Liver (tissue), 9 donors: ENCODE measurements around the gene SLC1A5. TPM values are rescaled to one million over a fixed set of nuclear protein-coding genes. Genes with fewer than 3 reads are reported as not detected.

Experiments
- DNase-seq: peaks from one replicate; pipeline ENCODE4 v3.0.0-alpha.2; 2017; ENCODE audit warnings: low spot score
- H3K27ac ChIP-seq, 2 donors: one replicate each; pipeline ENCODE4 v1.7.0; 2013; ENCODE audit warnings: inconsistent platforms in 2 of 2, low read length in 2 of 2, control low read depth in 1 of 2, low read depth in 1 of 2, mild to moderate bottlenecking in 1 of 2
- H3K27me3 ChIP-seq, 4 donors: one replicate each; pipeline versions ENCODE4 v1.6.1 to v1.7.0; 2013; ENCODE audit warnings: low read length in 3 of 4, inconsistent platforms in 1 of 4, mild to moderate bottlenecking in 1 of 4, moderate library complexity in 1 of 4; ENCODE audit not compliant: control insufficient read depth in 4 of 4, insufficient read depth in 4 of 4
- H3K36me3 ChIP-seq, 4 donors: one replicate each; pipeline versions ENCODE4 v1.6.1 to v1.7.0; 2013; ENCODE audit warnings: low read length in 3 of 4, mild to moderate bottlenecking in 3 of 4, low read depth in 1 of 4, moderate library complexity in 1 of 4; ENCODE audit not compliant: control insufficient read depth in 4 of 4, insufficient read depth in 3 of 4
- H3K4me1 ChIP-seq, 4 donors: one replicate each; pipeline versions ENCODE4 v1.6.1 to v1.7.0; 2013; ENCODE audit warnings: low read length in 3 of 4, mild to moderate bottlenecking in 3 of 4, moderate library complexity in 1 of 4; ENCODE audit not compliant: control insufficient read depth in 4 of 4, insufficient read depth in 4 of 4
- H3K4me3 ChIP-seq, 3 donors: one replicate each; pipeline versions ENCODE4 v1.6.1 to v1.7.0; 2013; ENCODE audit warnings: low read length in 3 of 3, control low read depth in 1 of 3, low read depth in 1 of 3, mild to moderate bottlenecking in 1 of 3
- H3K9ac ChIP-seq, 2 donors: one replicate each; pipeline ENCODE4 v1.7.0; 2013; ENCODE audit warnings: low read length in 2 of 2, mild to moderate bottlenecking in 2 of 2, moderate library complexity in 2 of 2, control low read depth in 1 of 2, low read depth in 1 of 2
- H3K9me3 ChIP-seq, 4 donors: one replicate each; pipeline versions ENCODE4 v1.6.1 to v1.7.0; 2013; ENCODE audit warnings: low read length in 3 of 4; ENCODE audit not compliant: control insufficient read depth in 4 of 4
- EGR1 ChIP-seq, 2 donors: IDR thresholded peaks; 2 replicates each; pipeline ENCODE4 v1.6.1; 2016 to 2018; ENCODE audit warnings: antibody characterized with exemption in 2 of 2, low read depth in 2 of 2
- FOXA1 ChIP-seq: IDR thresholded peaks from 2 replicates; pipeline ENCODE4 v1.6.1; 2016; ENCODE audit warnings: antibody characterized with exemption
- FOXA2 ChIP-seq: IDR thresholded peaks from 2 replicates; pipeline ENCODE4 v1.6.1; 2016; ENCODE audit warnings: antibody characterized with exemption
- GABPA ChIP-seq, 2 donors: IDR thresholded peaks in 1 of 2; conservative IDR thresholded peaks in 1 of 2; 2 replicates each; pipeline ENCODE4 v1.6.1; 2016; ENCODE audit warnings: antibody characterized with exemption in 2 of 2, mild to moderate bottlenecking in 1 of 2, moderate library complexity in 1 of 2
- HNF4G ChIP-seq: IDR thresholded peaks from 2 replicates; pipeline ENCODE4 v1.6.1; 2016; ENCODE audit warnings: antibody characterized with exemption
- JUND ChIP-seq, 2 donors: IDR thresholded peaks; 2 replicates each; pipeline ENCODE4 v1.6.1; 2016; ENCODE audit warnings: antibody characterized with exemption in 2 of 2
- NR2F2 ChIP-seq: IDR thresholded peaks from 2 replicates; pipeline ENCODE4 v1.6.1; 2016; ENCODE audit warnings: antibody characterized with exemption
- RAD21 ChIP-seq, 2 donors: IDR thresholded peaks; 2 replicates each; pipeline ENCODE4 v1.6.1; 2016; ENCODE audit warnings: antibody characterized with exemption in 2 of 2, mild to moderate bottlenecking in 2 of 2
- RXRA ChIP-seq, 2 donors: IDR thresholded peaks; 2 replicates each; pipeline ENCODE4 v1.6.1; 2017 to 2018; ENCODE audit warnings: antibody characterized with exemption in 2 of 2, mild to moderate bottlenecking in 1 of 2
- SP1 ChIP-seq: IDR thresholded peaks from 2 replicates; pipeline ENCODE4 v1.6.1; 2018; ENCODE audit warnings: antibody characterized with exemption, mild to moderate bottlenecking
- TAF1 ChIP-seq: conservative IDR thresholded peaks from 2 replicates; pipeline ENCODE4 v1.6.1; 2016; ENCODE audit warnings: antibody characterized with exemption, mild to moderate bottlenecking
- YY1 ChIP-seq: IDR thresholded peaks from 2 replicates; pipeline ENCODE4 v1.6.1; 2016; ENCODE audit warnings: antibody characterized with exemption, mild to moderate bottlenecking
- WGBS: extraction: QIAGEN DNeasy Blood & Tissue Kit; methylation state at CpG from one replicate; pipeline ENCODE4 v1.1.7; 2013; 5-methylcytosine and 5-hydroxymethylcytosine counted together
- polyA plus RNA-seq, 2 donors: library from polyadenylated mRNA; stranded (reverse) in 1 of 2; unstranded in 1 of 2; fragments of 200-250 nt in 1 of 2; fragments of >200 nt in 1 of 2; fragmentation: Nextera tagmentation in 1 of 2; extraction: Ambion mirVana in 1 of 2; gene quantifications; one replicate each; pipeline versions ENCODE4 v1.2.1 to v1.2.3, GENCODE V29; 2013 to 2015
- total RNA-seq, 2 donors: library from RNA; depleted of rRNA; stranded (reverse); fragments of >200 nt; gene quantifications; one replicate each; pipeline ENCODE4 v1.2.3, GENCODE V29; 2014
- TF ChIP-seq, protein P1 (sequence below): fragments of 150-350 bp; IDR thresholded peaks from 2 replicates; pipeline ENCODE4 v1.5.1; 2017; ENCODE audit warnings: improper control_type of control experiment, low read depth, low read length; ENCODE audit not compliant: missing input control
- TF ChIP-seq, protein P2 (sequence below): IDR thresholded peaks from 2 replicates; pipeline ENCODE4 v1.6.1; 2016; ENCODE audit warnings: antibody characterized with exemption
- donor health status: healthy.
- donor health status: healthy.
- donor health status: healthy.
- donor health status: healthy.
- donor health status: healthy.

SLC1A5 gene
- total and polyA plus RNA-seq, 4 donors, result 1.5 to 90.8 (median 6.1) TPM

DNA sequence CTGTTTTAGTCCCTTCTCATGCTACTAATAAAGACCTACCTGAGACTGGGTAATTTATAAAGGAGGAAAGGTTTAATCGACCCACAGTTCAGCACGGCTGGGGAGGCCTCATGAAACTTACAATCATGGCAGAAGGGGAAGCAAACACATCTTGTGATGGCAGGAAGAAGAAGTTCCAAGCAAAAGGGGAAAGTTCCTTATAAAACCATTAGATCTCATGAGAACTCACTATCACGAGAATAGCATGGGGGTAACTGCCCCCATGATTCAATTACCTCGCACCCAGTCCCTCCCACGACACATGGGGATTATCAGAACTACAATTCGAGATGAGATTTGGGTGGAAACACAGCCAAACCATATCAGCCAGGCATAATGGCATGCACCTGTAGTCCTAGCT is 29.2 kb downstream of the SLC1A5 start:
- no peaks in the 10 kb centered on the region for H3K27me3 ChIP-seq
- H3K9ac ChIP-seq, result no peak overlapping the region
- TF ChIP-seq, protein P1, sequence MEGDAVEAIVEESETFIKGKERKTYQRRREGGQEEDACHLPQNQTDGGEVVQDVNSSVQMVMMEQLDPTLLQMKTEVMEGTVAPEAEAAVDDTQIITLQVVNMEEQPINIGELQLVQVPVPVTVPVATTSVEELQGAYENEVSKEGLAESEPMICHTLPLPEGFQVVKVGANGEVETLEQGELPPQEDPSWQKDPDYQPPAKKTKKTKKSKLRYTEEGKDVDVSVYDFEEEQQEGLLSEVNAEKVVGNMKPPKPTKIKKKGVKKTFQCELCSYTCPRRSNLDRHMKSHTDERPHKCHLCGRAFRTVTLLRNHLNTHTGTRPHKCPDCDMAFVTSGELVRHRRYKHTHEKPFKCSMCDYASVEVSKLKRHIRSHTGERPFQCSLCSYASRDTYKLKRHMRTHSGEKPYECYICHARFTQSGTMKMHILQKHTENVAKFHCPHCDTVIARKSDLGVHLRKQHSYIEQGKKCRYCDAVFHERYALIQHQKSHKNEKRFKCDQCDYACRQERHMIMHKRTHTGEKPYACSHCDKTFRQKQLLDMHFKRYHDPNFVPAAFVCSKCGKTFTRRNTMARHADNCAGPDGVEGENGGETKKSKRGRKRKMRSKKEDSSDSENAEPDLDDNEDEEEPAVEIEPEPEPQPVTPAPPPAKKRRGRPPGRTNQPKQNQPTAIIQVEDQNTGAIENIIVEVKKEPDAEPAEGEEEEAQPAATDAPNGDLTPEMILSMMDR, result no peak
- TF ChIP-seq SP1 (no peak), FOXA2 (no peak), TAF1 (no peak), RXRA (IDR thresholded peaks at IDR 0.05) (no peak), RAD21 (IDR thresholded peaks at IDR 0.05) (no peak), FOXA1 (no peak), EGR1 (IDR thresholded peaks at IDR 0.05; ENCODE audit: low read depth in 2 of 2) (no peak), NR2F2 (no peak)
- TF ChIP-seq, protein P2, sequence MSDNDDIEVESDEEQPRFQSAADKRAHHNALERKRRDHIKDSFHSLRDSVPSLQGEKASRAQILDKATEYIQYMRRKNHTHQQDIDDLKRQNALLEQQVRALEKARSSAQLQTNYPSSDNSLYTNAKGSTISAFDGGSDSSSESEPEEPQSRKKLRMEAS, result no peak
- no peaks in the 10 kb centered on the region for H3K9me3 ChIP-seq
- H3K27ac ChIP-seq, result no peak overlapping the region
- no peak overlapping the region for H3K4me3 ChIP-seq
- DNase-seq, result no peak
- H3K4me1 ChIP-seq, result peaks cover 1 to 6% (median 3%) of the 10 kb centered on the region in 4 donors
- 87% methylated on average over 6 of the region's 6 CpGs for WGBS
- peaks cover 0 to 2% (median 0%) of the 10 kb centered on the region in 4 donors for H3K36me3 ChIP-seq

DNA sequence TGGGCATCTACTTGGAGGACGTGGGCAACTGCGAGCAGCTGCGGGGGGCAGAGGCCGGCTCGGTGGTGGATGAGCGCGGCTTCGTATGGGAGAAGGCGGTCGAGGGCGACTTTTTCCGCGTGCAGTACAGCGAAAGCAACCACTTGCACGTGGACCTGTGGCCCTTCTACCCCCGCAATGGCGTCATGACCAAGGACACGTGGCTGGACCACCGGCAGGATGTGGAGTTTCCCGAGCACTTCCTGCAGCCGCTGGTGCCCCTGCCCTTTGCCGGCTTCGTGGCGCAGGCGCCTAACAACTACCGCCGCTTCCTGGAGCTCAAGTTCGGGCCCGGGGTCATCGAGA is 31.9 kb downstream of the SLC1A5 start:
- H3K4me1 ChIP-seq, result peaks cover 1 to 4% (median 2%) of the 10 kb centered on the region in 4 donors
- no peak overlapping the region for H3K4me3 ChIP-seq
- 79% methylated on average over 30 of the region's 30 CpGs for WGBS
- no peak overlapping the region for H3K9ac ChIP-seq
- no peak for TF ChIP-seq SP1
- TF ChIP-seq JUND (IDR thresholded peaks at IDR 0.05), result no peak
- no peak for TF ChIP-seq TAF1
- TF ChIP-seq RAD21 (IDR thresholded peaks at IDR 0.05), result no peak
- TF ChIP-seq, protein P1, result no peak
- no peak for TF ChIP-seq YY1
- TF ChIP-seq GABPA (IDR thresholded peaks at IDR 0.05 in 1 of 2, conservative IDR thresholded peaks at IDR 0.05 in 1 of 2), result no peak
- no peak for TF ChIP-seq RXRA (IDR thresholded peaks at IDR 0.05)
- TF ChIP-seq, protein P2, result no peak
- TF ChIP-seq FOXA2, result no peak
- no peak for TF ChIP-seq HNF4G
- no peak for TF ChIP-seq FOXA1
- TF ChIP-seq EGR1 (IDR thresholded peaks at IDR 0.05; ENCODE audit: low read depth in 2 of 2), result no peak
- no peak for DNase-seq
- H3K27ac ChIP-seq, result no peak overlapping the region
- H3K36me3 ChIP-seq, result peaks cover 0 to 5% (median 2%) of the 10 kb centered on the region in 4 donors
- H3K9me3 ChIP-seq, result no peaks in the 10 kb centered on the region
- H3K27me3 ChIP-seq, result no peaks in the 10 kb centered on the region
